Activated T-helper 1 cell treated with anti-CD3 and anti-CD28 coated beads, Interleukin-2, amount 50 U/mL, for 16 hours (primary cell): ENCODE data around the gene COA8.
"Not testable (repeated sequence)": the region's sequence is repeated elsewhere in the genome, so short reads cannot be mapped to it uniquely, and the experiment has no call there.

Experiments used
- DNase-seq, 2 donors: peaks; one replicate each; pipeline ENCODE4 v3.0.0-alpha.2; 2020; ENCODE audit warnings: low read depth in 1 of 2, low spot score in 1 of 2

COA8 gene

DNA sequence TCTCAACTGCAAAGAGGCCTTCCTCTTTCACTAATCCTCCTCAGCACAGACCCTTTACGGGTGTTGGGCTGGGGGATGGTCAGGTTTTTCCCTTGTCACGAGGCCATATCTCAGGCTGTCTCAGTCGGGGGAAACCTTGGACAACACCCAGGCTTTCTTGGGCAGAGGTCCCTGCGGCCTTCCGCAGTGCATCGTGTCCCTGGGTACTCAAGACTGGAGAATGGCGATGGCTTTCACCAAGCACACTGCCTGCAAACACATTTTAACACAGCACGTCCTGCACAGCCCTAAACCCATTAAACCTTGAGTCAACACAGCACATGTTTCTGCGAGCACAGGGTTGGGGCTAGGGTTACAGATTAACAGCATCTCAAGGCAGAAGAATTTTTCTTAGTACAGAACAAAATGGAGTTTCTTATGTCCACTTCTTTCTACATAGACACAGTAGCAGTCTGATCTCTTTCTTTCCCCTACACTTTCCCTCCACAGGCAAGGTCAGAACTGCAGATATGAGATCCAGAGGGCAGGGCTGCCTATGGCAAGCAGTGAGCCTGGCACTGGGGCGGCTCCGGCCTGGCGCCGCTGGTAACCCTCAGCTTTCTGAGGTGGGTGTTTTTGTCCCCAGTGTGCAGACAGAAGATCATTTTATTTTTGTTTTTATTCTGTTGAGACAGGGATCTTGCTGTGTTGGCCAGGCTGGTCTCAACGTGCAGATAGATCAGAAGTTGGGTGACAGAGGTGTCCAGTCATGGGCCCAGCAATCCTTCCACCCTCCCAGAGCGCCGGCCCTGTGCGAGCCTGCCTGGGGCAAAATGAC is 37.1 kb upstream of the COA8 start:
- DNase-seq: not testable (repeated sequence)

DNA sequence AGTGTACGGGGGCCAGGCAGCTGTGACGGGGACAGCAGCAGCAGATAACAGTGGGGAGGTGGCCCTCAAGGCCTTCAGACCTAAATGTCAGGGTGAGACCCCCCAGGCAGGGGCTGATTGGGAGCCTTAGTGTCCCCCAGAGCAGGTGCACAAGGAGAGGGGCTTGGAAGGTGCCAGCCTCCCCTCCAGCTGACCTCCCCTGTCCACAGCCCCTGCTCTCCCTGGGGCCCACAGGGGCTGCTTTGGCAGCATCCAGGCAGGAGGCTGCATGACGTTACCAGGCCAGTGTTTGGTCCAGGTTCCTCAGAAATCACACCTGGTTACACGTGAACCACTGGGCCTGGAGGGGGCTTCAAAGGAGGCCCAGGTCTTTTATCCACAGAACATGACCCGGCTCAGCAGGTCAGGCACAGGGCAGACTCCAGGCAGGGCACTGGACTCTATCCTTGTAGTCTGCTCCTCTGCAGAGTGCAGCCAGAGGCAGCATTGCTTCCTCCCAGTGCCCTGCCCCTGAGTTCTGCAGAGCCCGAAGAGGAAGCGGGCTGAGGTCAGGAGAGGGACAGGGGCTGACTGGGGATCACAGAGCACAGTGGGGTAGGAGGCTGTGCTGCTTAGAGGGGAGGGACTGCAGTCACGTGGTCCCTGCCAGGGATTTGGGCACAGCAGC is 36.4 kb upstream of the COA8 start:
- DNase-seq: no peak

DNA sequence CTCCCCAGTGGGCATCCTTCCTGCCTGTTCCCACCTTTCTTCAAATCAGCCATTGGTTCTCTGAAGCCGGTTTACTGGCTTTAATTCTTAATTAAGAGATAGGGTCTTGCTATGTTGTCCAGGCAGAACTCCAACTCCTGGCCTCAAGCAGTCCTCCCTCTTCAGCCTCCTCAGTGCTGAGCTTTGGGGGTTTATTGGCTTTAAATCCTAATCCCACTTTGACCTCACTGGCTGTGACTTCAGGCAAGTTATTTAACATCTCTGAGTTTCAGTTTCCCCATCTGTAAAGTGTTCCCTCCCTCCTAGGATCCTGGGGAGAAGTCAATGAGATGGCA is 35.9 kb upstream of the COA8 start:
- DNase-seq: no peak

DNA sequence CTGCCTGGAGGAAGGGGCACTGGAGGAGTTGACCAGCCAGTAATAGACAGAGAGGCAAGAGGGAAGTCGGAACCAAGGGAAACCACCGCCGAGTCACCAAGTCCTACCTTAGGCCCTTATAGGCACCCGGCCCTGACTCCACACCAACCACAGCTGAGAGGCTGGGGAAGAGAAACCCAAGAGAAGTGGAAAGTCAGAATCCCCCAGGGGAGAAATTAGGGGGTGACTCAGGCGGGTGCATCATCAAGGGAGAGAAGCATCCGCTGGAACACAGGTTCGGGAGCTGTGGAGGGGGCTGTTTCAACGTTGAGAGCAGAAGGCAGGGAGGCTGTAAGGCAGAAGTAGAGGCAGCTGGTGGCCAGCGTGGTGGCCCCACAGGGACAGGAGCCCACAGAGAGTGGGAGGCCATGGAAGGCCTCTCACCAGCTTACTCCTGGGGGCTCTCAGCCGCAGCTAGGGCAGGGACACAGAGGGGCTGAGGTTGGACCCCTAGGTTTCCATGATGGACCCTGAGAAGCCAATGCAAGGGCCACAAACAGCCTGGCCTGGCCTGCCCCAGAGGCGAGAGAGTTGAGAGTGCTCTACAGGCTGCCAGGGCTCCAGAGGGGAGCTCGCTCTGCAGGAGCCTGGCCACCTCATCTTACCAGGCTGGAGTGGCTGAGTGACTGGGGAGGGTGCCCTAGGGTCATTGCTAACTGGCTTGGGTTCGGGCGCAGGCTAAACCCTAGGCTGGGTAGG is 35.2 kb upstream of the COA8 start:
- DNase-seq: no peak

DNA sequence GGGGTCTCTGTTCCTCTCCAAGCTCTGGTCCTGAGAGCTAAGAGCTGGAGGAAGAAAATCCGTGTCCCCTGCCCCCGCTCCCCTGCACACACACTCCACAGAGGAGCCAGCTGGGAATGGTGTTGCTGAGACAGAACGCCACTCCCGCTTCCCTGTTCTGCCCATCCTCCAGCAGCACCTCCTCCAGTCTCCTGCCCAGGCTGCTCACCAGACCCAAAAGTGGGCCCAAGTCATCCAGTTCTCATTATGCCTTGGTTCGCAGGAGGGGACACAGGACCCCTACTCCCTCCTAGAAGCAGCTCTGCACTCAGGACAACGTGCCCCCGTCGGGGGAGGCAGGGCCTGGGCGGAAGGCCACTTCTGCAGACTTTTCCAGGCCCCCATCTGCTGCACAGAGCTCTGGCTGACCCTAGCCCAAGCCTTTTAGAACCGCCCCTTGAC is 34.6 kb upstream of the COA8 start:
- DNase-seq: no peak

DNA sequence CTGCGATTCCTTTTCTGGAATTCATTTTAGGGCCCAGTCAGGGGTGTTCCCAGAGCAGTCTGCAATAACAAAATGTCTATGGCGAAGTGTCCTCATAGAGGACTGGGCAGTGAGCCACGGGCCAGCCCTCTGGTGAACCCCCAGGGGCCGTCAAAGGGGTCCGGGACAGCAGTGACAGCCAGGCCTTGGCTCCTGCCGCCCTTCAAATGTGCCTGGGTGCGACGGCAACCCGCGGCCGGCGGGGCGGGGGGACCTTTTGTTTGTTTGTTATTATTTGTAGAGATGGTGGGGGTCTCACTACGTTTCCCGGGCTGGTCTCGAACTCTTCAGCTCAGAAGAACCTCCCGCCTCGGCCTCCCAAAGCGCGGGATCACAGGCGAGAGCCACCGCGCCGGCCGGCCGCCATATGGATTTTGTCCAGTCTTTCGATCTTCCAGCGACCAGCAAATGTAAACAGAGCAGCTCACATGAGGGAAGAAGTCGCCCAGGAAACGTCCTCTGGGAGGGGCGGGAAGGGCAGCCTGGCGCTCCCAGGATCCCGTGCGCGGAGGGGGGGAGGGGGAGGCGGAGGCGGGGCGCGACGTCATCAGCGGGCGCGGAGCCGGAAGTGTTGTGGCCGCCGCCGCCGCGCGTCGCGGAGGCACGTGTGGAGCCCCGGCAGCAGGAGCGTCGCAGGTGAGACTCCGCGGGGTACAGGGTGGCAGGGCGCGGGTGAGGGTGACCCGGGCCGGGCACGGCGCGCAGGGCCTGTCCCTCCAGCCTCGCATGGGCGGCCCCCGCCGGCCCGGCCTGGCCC is 34.0 kb upstream of the COA8 start, which contains the start of gene TRMT61A:
Gene TRMT61A (plus strand): TSS at position 610 of the 796 bp plus-strand sequence. CDS start 783 bp downstream, outside the sequence.
- peak; percentile 66 to 73 for DNase-seq

DNA sequence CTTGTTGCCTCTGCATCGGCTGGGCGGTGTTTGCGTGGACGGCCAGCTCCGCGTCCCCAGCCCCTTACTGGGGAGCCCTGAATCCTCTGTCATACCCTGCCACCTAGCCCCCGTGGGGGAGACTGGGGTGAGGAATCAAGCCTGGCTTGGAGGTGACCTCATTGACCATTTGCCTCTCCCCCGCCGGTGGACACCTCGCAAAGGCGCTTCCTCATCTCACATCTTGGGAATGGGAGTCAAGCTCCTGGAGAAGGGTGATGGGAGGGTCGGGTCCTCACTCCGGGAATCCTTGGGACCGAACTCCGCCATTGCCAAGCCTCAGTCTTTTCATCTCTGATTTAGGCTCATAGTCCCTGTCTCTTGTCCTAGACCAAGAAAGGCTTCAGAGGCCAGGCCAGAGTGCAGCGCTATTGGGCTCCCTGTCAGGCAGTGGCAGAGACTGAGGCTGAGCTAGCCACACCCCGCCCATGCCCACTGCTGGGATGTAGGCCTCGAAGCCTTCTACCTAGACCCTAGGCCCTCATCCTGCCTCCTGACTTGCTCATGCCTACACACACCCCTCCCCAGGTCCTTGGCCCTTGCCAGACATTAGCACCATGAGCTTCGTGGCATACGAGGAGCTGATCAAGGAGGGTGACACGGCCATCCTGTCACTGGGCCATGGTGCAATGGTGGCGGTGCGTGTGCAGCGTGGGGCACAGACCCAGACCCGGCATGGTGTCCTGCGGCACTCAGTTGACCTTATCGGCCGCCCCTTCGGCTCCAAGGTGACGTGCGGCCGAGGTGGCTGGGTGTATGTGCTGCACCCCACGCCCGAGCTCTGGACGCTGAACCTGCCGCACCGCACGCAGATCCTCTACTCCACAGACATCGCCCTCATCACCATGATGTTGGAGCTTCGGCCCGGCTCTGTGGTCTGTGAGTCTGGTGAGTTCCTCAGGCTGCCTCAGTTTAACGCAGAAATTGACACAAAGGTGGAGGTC is 33.1 kb upstream of the COA8 start:
- no peak for DNase-seq

DNA sequence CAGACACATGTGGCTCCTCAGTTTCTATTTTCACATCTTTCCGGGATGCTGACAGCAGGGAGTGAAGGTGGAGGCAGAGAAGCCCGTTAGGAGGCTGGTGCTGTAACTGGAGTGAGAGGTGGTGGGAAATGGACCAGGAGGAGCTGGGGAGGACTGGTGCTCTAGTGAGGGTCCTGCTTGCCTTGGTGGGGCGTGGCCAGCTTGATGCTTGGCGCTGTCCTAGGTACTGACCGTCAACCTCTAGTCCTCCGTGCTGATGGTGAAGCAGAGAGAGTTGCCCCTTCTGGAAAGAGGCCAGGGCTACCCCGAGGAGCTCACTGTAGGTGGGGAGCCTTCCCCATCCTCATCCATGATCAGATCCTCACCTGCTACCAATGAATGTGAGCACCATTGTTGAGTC is 32.4 kb upstream of the COA8 start:
- no peak for DNase-seq

DNA sequence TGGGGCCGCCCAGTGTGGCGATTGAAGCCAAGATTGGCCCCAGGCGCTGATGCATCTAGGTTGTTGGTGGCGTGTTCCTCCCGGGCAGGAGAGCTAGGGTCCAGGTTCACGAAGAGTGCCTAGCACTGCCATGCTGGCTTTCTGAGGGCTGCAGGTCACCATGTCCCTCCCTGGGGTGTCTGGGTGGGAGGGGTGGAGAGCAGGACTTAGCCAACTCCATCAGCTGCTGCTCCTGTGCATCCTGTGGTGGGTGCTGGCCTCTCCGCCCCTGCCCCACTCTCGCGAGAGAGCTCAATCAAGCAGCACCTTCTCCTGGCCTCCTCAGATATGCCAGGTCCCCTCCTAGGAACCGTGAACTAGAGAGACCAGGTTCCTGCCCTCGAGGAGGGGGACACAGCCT is 31.9 kb upstream of the COA8 start:
- DNase-seq: no peak

DNA sequence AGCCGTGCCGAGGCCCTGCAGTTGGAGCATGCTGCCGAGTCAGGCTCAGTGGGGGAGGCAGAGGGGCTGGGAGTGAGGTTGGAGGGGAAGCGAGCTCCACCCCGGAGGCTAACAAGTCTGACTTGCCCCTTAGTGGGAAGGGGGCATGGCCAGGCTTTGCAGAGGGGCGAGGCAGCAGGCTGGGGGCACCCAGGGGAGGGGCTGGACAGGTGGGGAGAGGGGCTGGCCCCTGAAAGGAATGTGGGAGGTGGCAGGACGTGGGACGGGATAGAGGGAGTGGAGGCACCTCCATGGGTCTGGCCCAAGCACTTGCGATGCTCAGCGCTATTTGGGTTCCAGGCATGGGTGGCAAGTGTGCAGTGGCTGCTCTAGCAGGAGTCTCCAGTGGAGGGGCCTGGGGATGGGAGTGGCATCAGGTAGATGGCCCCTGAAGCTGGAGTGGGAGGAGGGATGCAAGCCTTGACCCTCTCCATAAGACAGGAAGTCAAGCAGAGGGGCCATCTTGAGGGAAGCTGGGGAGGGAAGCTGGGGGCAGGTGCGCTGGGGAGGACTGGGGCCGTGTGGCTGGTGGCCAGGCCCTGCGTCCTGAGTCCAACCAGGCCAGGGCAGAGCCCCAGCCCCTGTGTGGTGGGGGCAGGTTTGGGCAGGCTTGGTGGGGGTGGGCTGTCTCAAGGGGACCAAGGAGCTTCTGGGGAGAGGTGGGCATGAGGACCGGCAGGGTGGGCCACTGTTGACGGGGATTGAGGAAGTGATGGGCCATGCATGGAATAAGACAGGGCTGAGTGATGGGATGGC is 31.1 kb upstream of the COA8 start:
- no peak for DNase-seq

DNA sequence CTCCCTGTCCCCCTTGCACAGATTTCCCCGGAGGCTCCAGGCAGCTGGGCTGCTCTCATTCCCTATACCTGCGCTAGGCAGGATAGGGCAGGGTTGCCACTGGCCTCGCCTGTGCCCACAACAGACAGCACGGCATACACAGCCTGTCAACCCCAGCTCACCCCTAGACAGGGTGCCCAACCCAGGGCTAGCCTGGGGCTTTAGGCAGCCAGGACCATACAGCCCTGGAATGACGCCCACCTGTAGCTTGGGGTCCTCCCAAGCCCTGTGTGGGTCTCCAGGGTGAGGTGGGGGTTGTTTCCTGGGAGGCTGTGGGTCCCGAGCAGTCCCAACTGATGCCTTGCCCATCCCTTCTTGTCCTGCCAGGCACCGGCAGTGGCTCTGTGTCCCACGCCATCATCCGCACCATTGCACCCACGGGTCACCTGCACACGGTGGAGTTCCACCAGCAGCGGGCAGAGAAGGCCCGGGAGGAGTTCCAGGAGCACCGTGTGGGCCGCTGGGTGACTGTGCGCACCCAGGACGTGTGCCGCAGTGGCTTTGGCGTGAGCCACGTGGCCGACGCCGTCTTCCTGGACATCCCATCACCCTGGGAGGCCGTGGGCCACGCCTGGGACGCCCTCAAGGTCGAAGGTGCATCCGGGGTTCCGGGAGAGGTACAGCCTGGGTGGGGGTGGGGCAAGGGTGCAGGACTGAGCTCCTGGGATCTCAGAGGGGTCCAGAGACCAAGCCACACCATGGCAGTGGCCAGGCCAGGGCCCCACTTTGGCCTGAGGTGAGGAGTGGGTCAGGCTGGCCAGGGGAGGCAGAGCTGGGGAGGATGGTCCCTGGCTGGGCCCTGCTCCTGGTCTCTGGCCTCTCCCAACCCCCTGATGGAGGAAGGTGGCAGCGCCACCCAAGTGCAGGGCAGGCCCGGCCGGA is 30.3 kb upstream of the COA8 start:
- DNase-seq: no peak

DNA sequence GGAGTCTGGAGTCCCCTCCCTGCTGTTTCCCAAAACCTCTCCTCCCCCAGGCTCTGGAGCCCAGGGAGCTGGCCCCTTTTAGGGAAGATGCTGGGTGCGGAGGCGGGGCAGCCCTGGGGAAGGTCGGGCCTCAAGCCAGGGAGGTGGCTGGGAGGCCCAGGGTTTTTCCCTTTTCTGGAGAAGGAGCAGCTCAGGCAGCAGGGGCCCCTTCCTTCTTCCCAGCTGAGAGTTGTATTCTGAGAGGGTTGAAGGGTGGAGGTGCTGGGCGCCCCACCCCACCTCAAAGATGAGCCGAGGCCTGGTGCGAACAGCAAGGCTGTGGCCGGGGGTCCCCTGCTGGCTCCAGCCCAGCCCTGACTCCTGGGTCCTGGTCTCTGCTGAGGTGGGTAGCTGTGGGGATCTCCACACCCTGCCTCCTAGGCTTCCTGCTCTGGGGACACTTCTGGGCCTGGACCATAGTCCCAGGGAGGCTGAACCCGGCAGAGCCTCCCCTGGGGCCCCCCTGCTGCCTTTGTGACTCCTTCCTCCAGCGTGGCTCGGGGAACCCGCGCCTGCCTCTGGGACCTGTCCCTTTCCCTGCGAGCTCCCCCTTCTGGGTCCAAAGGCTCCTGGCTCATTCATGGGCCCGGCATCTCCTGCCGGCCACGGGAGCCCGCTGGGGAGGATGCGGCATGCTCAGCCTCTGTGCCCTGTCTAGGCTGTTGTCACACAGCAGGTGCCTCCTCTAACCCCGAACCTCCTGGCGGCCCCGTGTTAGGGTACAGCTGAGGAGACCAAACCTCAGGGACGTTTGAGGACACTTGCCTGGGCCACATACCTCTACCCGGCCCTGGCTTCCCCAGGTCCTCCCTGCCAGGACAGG is 29.4 kb upstream of the COA8 start:
- no peak for DNase-seq

DNA sequence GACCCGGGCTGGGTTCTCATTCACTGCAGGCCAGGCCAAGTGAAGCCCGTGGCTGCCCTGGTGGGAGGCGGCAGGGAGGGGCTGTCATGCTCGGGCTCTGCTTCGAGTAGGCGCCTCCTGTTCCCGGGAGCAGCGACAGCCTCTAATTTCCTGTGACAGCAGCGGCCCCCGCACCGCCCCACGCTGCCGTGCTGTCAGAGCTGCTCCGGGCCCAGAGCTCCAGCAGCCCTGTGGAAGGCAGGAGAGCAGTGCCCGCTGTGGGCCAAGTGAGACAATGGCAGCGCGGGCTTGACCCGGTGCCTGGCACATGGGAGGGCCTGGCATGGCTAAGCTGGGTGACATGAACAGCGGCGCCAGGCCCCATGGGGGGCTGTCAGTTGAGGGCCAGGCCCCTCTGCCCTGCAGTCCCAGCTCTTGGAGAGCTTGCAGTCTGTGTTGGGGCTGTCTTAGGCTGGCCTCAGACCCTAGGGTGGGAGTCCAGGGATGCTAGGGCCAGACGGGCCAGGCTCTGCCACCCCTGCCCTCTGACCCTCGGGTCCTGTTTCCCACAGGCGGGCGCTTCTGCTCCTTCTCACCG is 28.7 kb upstream of the COA8 start:
- no peak for DNase-seq

DNA sequence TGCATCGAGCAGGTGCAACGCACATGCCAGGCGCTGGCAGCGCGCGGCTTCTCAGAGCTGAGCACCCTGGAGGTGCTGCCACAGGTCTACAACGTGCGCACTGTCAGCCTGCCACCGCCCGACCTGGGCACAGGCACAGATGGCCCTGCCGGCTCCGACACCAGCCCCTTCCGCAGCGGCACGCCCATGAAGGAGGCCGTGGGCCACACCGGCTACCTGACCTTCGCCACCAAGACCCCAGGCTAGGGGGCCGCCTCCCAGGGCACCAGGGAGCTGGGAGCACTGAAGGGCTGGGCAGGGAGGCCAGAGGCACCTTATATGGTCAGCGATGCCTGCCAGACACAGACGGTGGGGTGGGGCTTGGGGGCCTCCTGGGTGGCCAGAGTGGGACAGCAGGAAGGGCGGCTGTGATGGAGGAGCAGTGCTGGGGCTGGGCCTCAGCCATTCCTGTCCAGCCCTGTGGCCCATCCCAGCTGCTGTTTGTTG is 28.1 kb upstream of the COA8 start:
- no peak for DNase-seq

DNA sequence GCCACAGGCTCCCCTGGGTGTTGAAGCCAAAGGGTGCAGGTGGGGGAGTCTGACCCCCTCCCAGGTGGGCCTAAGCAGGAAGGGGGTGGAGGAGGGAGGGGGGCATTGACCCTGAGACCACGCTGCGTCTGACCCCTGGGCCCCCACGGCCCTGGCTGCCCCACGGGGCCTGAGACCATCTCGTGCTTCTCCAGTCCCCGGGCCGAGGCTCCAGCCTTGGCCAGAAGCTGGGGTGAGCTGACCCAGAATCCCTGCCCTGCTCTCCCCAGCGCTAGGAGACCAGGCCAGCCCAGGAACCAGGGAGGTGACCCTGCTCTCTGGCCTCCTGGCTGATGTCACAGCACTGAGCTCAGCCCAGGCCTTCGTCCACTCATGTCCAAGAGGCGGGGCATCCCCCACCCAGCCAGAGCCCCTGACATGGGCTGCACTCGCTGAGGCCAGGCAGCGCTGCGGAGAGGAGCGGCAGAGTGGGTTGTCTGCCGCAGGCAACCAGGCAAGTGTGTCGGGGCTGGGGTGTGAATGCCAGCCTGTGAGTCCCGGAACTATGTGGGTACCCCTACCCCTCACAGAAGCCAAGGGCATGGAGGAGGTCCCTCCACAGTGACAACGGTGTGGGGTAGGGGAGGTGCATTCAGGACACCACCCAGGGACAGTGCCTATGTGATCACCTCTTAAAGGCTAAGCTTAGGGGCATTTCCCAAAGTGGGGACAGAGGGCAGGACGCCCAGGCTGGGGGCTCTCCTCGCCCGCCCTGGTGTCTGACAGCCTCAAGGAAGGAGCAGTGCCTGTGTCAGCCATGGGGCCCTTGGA is 27.5 kb upstream of the COA8 start:
- DNase-seq: no peak
